ENCODE measurements around the gene PNPLA4. TPM values are rescaled to one million over a fixed set of nuclear protein-coding genes. Genes with fewer than 3 reads are reported as not detected.
A peak's percentile ranks its signal among the peaks of the same experiment; 100 is the strongest.

Gene PNPLA4
- total RNA-seq (2021; ENCODE audit: unreplicated experiment) (15.5 TPM), Bru-seq, nascent RNA (percentile 63 among the genes with signal in this experiment), BruChase-seq, experiment 1, labeled RNA remaining after a 6-hour chase (percentile 67 among the genes with signal in this experiment), BruChase-seq, experiment 2, labeled RNA remaining after a 2-hour chase (percentile 48 among the genes with signal in this experiment)
- polyA plus RNA-seq (2012): 11.9 and 14.0 TPM in 2 replicates
- long read RNA-seq, transcript PNPLA4-201 (7 exons, 3,372 nt): major isoform, 8 of 16 reads
- long read RNA-seq, partial matches to known transcripts: 4 of 16 reads
- long read RNA-seq, other reads (novel, unspliced or antisense): 4 of 16 reads

DNA sequence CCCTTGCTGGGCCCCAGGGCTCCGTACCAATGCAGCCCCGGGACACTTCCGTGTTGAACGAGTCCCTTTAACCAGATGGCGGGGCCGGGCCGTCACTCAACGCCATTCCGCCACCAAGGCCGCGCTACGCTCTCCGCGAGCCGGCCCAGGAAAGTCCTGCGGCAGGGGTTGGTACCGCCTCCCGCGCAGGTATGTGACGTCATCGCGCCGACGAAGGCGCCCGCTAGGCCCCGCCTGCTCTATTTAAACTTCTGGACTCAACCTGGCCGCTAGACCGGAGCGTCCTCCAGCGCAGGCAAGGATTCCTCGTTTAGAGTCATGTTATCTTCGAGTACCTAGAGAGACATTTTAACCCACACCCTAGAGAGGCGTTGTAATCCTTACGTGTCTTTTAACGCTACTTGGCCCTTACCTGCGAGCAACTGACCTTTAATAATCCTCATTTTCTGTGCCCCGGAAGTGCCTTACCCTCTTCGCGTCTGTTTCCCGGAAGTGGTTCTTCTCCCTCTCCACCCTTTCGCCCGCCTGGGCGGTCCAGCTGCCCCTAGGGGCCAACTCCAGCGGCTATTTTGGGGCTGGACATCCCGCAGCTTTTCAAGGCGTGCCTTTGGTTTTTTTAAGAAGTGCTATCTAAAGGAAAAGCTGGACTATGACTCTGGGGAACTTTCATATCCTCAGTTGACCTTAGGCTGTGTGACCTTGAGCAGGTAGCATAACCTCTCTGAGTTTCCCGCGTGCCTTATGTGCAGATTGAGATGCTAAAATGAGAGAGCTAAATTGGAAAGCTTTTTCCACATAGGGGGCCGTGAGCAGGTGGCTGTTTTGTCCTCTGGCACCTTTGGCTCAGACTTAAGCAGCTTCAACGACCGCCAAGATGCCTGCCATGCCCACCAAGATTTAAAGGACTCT lies at the start of gene PNPLA4:
PNPLA4 (minus strand) TSS at position 155 of the 909 bp plus-strand sequence. CDS start 1,294 bp downstream, outside the sequence.
- TF ChIP-seq FOSL1 (IDR thresholded peaks at IDR 0.05; ENCODE audit: low read depth) (no peak), RAD21 (IDR thresholded peaks at IDR 0.05; ENCODE audit: low read depth) (no peak), SRF (IDR thresholded peaks at IDR 0.05; ENCODE audit: low read depth) (peak; percentile 70; the same call in 1 of the 2 replicates), SIN3A (IDR thresholded peaks at IDR 0.05; ENCODE audit: low read depth) (peak; percentile 46; the same call in 1 of the 2 replicates), YY1 (IDR thresholded peaks at IDR 0.05; ENCODE audit: extremely low read depth, insufficient replicate concordance, low read depth, low read length) (no peak), POLR2A (IDR thresholded peaks at IDR 0.05; ENCODE audit: borderline replicate concordance, extremely low read depth, insufficient read depth, insufficient read length) (peak; percentile 73), ZNF274 (IDR thresholded peaks at IDR 0.05; ENCODE audit: low read depth, low read length) (no peak), ELF1 (IDR thresholded peaks at IDR 0.05; ENCODE audit: borderline replicate concordance, low read depth) (peak; percentile 36; the same call in 1 of the 2 replicates), ATF3 (IDR thresholded peaks at IDR 0.05) (no peak), JUND (IDR thresholded peaks at IDR 0.05) (no peak), POLR2AphosphoS5 (IDR thresholded peaks at IDR 0.05; ENCODE audit: low read depth, low read length) (peak; percentile 78), ZFX (IDR thresholded peaks at IDR 0.05) (peak; percentile 82), SP1 (IDR thresholded peaks at IDR 0.05; ENCODE audit: low read depth) (peak; percentile 35; the same call in 1 of the 2 replicates), CBX3 (IDR thresholded peaks at IDR 0.05; ENCODE audit: low read depth) (peak; percentile 56; the same call in 1 of the 2 replicates)
- TF ChIP-seq, protein P1, sequence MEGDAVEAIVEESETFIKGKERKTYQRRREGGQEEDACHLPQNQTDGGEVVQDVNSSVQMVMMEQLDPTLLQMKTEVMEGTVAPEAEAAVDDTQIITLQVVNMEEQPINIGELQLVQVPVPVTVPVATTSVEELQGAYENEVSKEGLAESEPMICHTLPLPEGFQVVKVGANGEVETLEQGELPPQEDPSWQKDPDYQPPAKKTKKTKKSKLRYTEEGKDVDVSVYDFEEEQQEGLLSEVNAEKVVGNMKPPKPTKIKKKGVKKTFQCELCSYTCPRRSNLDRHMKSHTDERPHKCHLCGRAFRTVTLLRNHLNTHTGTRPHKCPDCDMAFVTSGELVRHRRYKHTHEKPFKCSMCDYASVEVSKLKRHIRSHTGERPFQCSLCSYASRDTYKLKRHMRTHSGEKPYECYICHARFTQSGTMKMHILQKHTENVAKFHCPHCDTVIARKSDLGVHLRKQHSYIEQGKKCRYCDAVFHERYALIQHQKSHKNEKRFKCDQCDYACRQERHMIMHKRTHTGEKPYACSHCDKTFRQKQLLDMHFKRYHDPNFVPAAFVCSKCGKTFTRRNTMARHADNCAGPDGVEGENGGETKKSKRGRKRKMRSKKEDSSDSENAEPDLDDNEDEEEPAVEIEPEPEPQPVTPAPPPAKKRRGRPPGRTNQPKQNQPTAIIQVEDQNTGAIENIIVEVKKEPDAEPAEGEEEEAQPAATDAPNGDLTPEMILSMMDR (IDR thresholded peaks at IDR 0.05 in 2 of 3, conservative IDR thresholded peaks at IDR 0.05 in 1 of 3; ENCODE audit: borderline replicate concordance in 1 of 3, insufficient read depth in 1 of 3, low read depth in 2 of 3, low read length in 2 of 3): peak in 2 of 3 experiments; percentile 39 to 42; a peak in 4 of 6 replicates
- TF ChIP-seq, protein P2, sequence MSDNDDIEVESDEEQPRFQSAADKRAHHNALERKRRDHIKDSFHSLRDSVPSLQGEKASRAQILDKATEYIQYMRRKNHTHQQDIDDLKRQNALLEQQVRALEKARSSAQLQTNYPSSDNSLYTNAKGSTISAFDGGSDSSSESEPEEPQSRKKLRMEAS (IDR thresholded peaks at IDR 0.05): peak; percentile 42; the same call in 1 of the 2 replicates
- no peaks in the 10 kb centered on the region for H3K36me3 ChIP-seq (ENCODE audit: control insufficient read depth in 1 of 2, insufficient read depth in 2 of 2, low read length in 2 of 2)
- peaks cover 0 to 7% of the 10 kb centered on the region in 2 experiments; a peak in 1 of 4 replicates for H3K4me1 ChIP-seq (ENCODE audit: control insufficient read depth in 1 of 2, insufficient read depth in 2 of 2, low read length in 2 of 2)
- H3K4me2 ChIP-seq (ENCODE audit: low read length): peak within 1 kb of the TSS; percentile 82
- H3K9me3 ChIP-seq (ENCODE audit: control insufficient read depth in 1 of 2, insufficient read depth in 1 of 2, low read depth in 1 of 2, low read length in 2 of 2): no peaks in the 10 kb centered on the region
- BruUV-seq (replicated peaks): TSS peak; percentile 81
- no peaks in the 10 kb centered on the region for H3K27me3 ChIP-seq (ENCODE audit: insufficient read depth, low read length)
- ChIA-PET RAD21 (ENCODE audit: low non-redundant PET in 1 of 2, low total read pairs in 2 of 2, uncharacterized antibody in 2 of 2, unreplicated experiment in 2 of 2) (no interaction called here), CTCF (no interaction called here), POLR2A (no interaction called here)
- DNase-seq (ENCODE audit: low read depth, low spot score): peak; percentile 72
- peak within 1 kb of the TSS; percentile 67 for H3K9ac ChIP-seq (ENCODE audit: low read length)
- H3K9me2 ChIP-seq (ENCODE audit: insufficient read depth): no peaks in the 10 kb centered on the region
- H2AFZ ChIP-seq (ENCODE audit: low read depth, low read length, poor library complexity, severe bottlenecking): no peak within 1 kb of the TSS
- intact Hi-C loops (cut with micrococcal nuclease): loop anchor here (2.0 kb wide), 1 partner anchor 795 kb away; no protein-coding TSS in a partner anchor
- peak within 1 kb of the TSS; percentile 64 to 68 for H3K4me3 ChIP-seq (replicated peaks in 1 of 2; ENCODE audit: low read depth in 1 of 2, low read length in 2 of 2)
- H3K79me2 ChIP-seq (ENCODE audit: insufficient read depth, low read length): no peaks in the 10 kb centered on the region
- H3K27ac ChIP-seq (ENCODE audit: low read depth, low read length): peak within 1 kb of the TSS; percentile 84
- no peaks in the 10 kb centered on the region for H4K20me1 ChIP-seq (ENCODE audit: insufficient read depth)
- peak; percentile 94 for ATAC-seq

All from HCT116 (cell line).